WTC11 (cell line): ENCODE data around the gene OR10G3. TPM values are rescaled to one million over a fixed set of nuclear protein-coding genes. Genes with fewer than 3 reads are reported as not detected.

Experiments
- ATAC-seq: fragments of 200-7000 bp; cut with Tn5 transposase; 2 replicates; pipeline ENCODE4 v1.10.0; 2021; ENCODE audit warnings: mild to moderate bottlenecking, moderate library complexity
- CTCF ChIA-PET: fragments of 300-600 bp; sonication (Branson Sonifier 250); formaldehyde crosslinking; loops from one replicate; lab custom pipeline; 2021; ENCODE audit warnings: antibody characterized with exemption; lab: Charles Lee
- POLR2A ChIA-PET: fragments of 350-600 bp; sonication (Branson Sonifier 250); formaldehyde crosslinking; loops from one replicate; lab custom pipeline; 2021; ENCODE audit warnings: antibody characterized with exemption; lab: Charles Lee
- DNase-seq: peaks from one replicate; pipeline ENCODE4 v3.0.0; 2021; ENCODE audit warnings: low spot score
- H3K27ac Mint-ChIP-seq: 2 replicates; pipeline ENCODE4 v1.8.0; 2021; ENCODE audit warnings: mixed read lengths
- H3K27me3 Mint-ChIP-seq: 2 replicates; pipeline ENCODE4 v1.8.0; 2021; ENCODE audit warnings: low read depth, mild to moderate bottlenecking, moderate library complexity, mixed read lengths
- H3K36me3 Mint-ChIP-seq: 2 replicates; pipeline ENCODE4 v1.8.0; 2021; ENCODE audit warnings: mixed read lengths
- H3K4me1 Mint-ChIP-seq: 2 replicates; pipeline ENCODE4 v1.8.0; 2022; ENCODE audit warnings: mixed read lengths
- H3K4me3 Mint-ChIP-seq: 2 replicates; pipeline ENCODE4 v1.8.0; 2021; ENCODE audit warnings: mild to moderate bottlenecking, moderate library complexity, mixed read lengths
- H3K9me3 Mint-ChIP-seq: 2 replicates; pipeline ENCODE4 v1.8.0; 2021; ENCODE audit warnings: mixed read lengths
- ATF3 ChIP-seq: sonication (generic); formaldehyde crosslinking; conservative IDR thresholded peaks from 2 replicates; pipeline ENCODE4 v1.8.1; 2022; ENCODE audit warnings: mild to moderate bottlenecking, missing genetic modification reagents
- FOXK1 ChIP-seq: sonication (generic); formaldehyde crosslinking; IDR thresholded peaks from 2 replicates; pipeline ENCODE4 v1.8.0; 2022; ENCODE audit warnings: mild to moderate bottlenecking, moderate library complexity, missing genetic modification reagents
- HMGA2 ChIP-seq: fragments of 250-450 bp; sonication (Bioruptor Pico); IDR thresholded peaks from 2 replicates; pipeline ENCODE4 v1.4.0; 2021; ENCODE audit warnings: mild to moderate bottlenecking, moderate library complexity
- HMGXB4 ChIP-seq: sonication (generic); formaldehyde crosslinking; IDR thresholded peaks from 2 replicates; pipeline ENCODE4 v1.8.1; 2023; ENCODE audit warnings: mild to moderate bottlenecking, moderate library complexity, missing genetic modification reagents
- MYBL2 ChIP-seq: sonication (generic); formaldehyde crosslinking; IDR thresholded peaks from 2 replicates; pipeline ENCODE4 v1.8.1; 2023; ENCODE audit warnings: mild to moderate bottlenecking, moderate library complexity, missing genetic modification reagents
- NFE2L1 ChIP-seq: sonication (generic); formaldehyde crosslinking; IDR thresholded peaks from 2 replicates; pipeline ENCODE4 v1.8.1; 2023; ENCODE audit warnings: missing genetic modification reagents
- NFYB ChIP-seq: sonication (generic); formaldehyde crosslinking; conservative IDR thresholded peaks from 2 replicates; pipeline ENCODE4 v1.8.0; 2022; ENCODE audit warnings: low read depth, missing genetic modification reagents
- STAT6 ChIP-seq: sonication (generic); formaldehyde crosslinking; conservative IDR thresholded peaks from 2 replicates; pipeline ENCODE4 v1.8.1; 2023; ENCODE audit warnings: mild to moderate bottlenecking, low read depth, missing genetic modification reagents, moderate library complexity
- ZNF219 ChIP-seq: sonication (generic); formaldehyde crosslinking; IDR thresholded peaks from 2 replicates; pipeline ENCODE4 v1.8.0; 2023; ENCODE audit warnings: missing genetic modification reagents, mild to moderate bottlenecking, borderline replicate concordance
- ZNF281 ChIP-seq: sonication (generic); formaldehyde crosslinking; IDR thresholded peaks from 2 replicates; pipeline ENCODE4 v1.8.0; 2023; ENCODE audit warnings: mild to moderate bottlenecking, missing genetic modification reagents
- ZNF396 ChIP-seq: fragments of 250-450 bp; sonication (Bioruptor Pico); IDR thresholded peaks from 2 replicates; pipeline ENCODE4 v1.8.0; 2021; ENCODE audit warnings: mild to moderate bottlenecking, moderate library complexity, borderline replicate concordance
- total RNA-seq: library from RNA; stranded (reverse); gene quantifications from 3 replicates; pipeline ENCODE4 v1.2.3, GENCODE V29; 2021

The OR10G3 gene
- total RNA-seq, 1 experiment from 2014 or later = not detected

- ATAC-seq = peak; percentile 86
- Mint-ChIP-seq H3K4me3 (peak overlapping the region; percentile 63), H3K4me1 (peaks cover 49% of the 10 kb centered on the region), H3K9me3 (peaks cover 8% of the 10 kb centered on the region), H3K27ac (peak overlapping the region; percentile 87), H3K27me3 (no peaks in the 10 kb centered on the region), H3K36me3 (peaks cover 9% of the 10 kb centered on the region)
- ChIA-PET CTCF (interaction anchor here (0.9 to 1.8 kb wide), 3 partner anchors 14 to 45 kb away, joined by 4 to 5 read pairs (median 4); partner anchors contain the start of gene SALL2), POLR2A (interaction anchor here (3.2 kb wide), 1 partner anchor 17 kb away, joined by 30 read pairs; the partner anchor contains the start of gene SALL2)
- TF ChIP-seq NFE2L1 (CRISPR knock-in tag) (no peak), ZNF281 (peak; percentile 67)
- DNase-seq = no peak
Measured at GRCh38 chr14:21543521-21543960, 36.3 kb downstream of the OR10G3 start.

- peak overlapping the region; percentile 88 for H3K27ac Mint-ChIP-seq
- ATAC-seq = no peak
- no peak for TF ChIP-seq ZNF396
- TF ChIP-seq FOXK1 (CRISPR knock-in tag) = no peak
- no peak for TF ChIP-seq NFYB
- TF ChIP-seq HMGA2 (CRISPR knock-in tag) = peak; percentile 86
- no peak for TF ChIP-seq HMGXB4 (CRISPR knock-in tag)
- TF ChIP-seq STAT6 (CRISPR knock-in tag) = no peak
- no peak for TF ChIP-seq ATF3 (CRISPR knock-in tag)
- TF ChIP-seq, all 79 proteins: peak for 1
- ChIA-PET POLR2A (interaction anchor here (0.6 to 3.2 kb wide), 4 partner anchors 14 to 84 kb away, joined by 3 to 30 read pairs (median 8); partner anchors contain the start of gene SALL2), CTCF (interaction anchor here (1.1 to 1.8 kb wide), 4 partner anchors 12 to 43 kb away, joined by 3 to 5 read pairs (median 4); no protein-coding TSS in a partner anchor)
- Mint-ChIP-seq H3K9me3 (no peaks in the 10 kb centered on the region), H3K4me3 (no peak overlapping the region; the same call in 1 of the 2 replicates), H3K4me1 (peaks cover 53% of the 10 kb centered on the region), H3K36me3 (no peaks in the 10 kb centered on the region), H3K27me3 (no peaks in the 10 kb centered on the region)
- DNase-seq = no peak
Measured at GRCh38 chr14:21541413-21542074, 38.3 kb downstream of the OR10G3 start.

- Mint-ChIP-seq H3K27ac (peak overlapping the region; percentile 97), H3K36me3 (no peaks in the 10 kb centered on the region), H3K4me1 (peaks cover 58% of the 10 kb centered on the region), H3K27me3 (no peaks in the 10 kb centered on the region), H3K4me3 (peak overlapping the region; percentile 42), H3K9me3 (no peaks in the 10 kb centered on the region)
- ChIA-PET POLR2A (interaction anchor here (1.8 kb wide), 1 partner anchor 13 kb away, joined by 9 read pairs; the partner anchor contains the start of gene SALL2), CTCF (interaction anchor here (4.4 kb wide), 1 partner anchor 13 kb away, joined by 32 read pairs; the partner anchor contains the start of gene SALL2)
- DNase-seq = no peak
- ATAC-seq = no peak
- no peak for TF ChIP-seq ZNF396
- TF ChIP-seq MYBL2 (CRISPR knock-in tag) = no peak
- no peak for TF ChIP-seq ZNF219
Measured at GRCh38 chr14:21539189-21539940, 40.5 kb downstream of the OR10G3 start.
